Ishikawa (cell line): Measurements from ENCODE around the gene PBX1.

Experiments
- FOXM1 ChIP-seq: IDR thresholded peaks from 2 replicates; pipeline ENCODE4 v1.6.1; 2012; ENCODE audit warnings: low read depth, borderline replicate concordance
- REST ChIP-seq: IDR thresholded peaks from 2 replicates; pipeline ENCODE4 v1.6.1; 2012; ENCODE audit warnings: low read depth, mild to moderate bottlenecking

- no peak for TF ChIP-seq REST
- TF ChIP-seq FOXM1: no peak
Observed at GRCh38 chr1:164709126-164709525, 150.1 kb downstream of the PBX1 start.
